Spleen (tissue), 7 donors: Measurements from ENCODE around the gene MPP3.

Experiments used
- POLR2A ChIP-seq, 3 donors: fragments of 450-650 bp; IDR thresholded peaks; one replicate each; pipeline ENCODE4 v1.5.1; 2017; ENCODE audit warnings: antibody characterized with exemption in 3 of 3, mild to moderate bottlenecking in 1 of 3
- POLR2AphosphoS5 ChIP-seq, 3 donors: sonication (generic); formaldehyde crosslinking; IDR thresholded peaks; one replicate each; pipeline ENCODE4 v1.5.1; 2017; ENCODE audit warnings: antibody characterized with exemption in 3 of 3
- TF ChIP-seq, protein P1 (sequence below), 11 experiments: fragments of 200-600 bp in 7 of 11; fragments of 450-650 bp in 4 of 11; sonication (generic) in 4 of 11; IDR thresholded peaks in 8 of 11; conservative IDR thresholded peaks in 3 of 11; 1 replicate in 7 of 11; 2 replicates in 4 of 11; pipeline versions ENCODE4 v1.4.0 to v1.8.0; 2016 to 2021; ENCODE audit warnings: antibody characterized with exemption in 11 of 11, inconsistent platforms in 4 of 11, mild to moderate bottlenecking in 1 of 11
- donor health status: DM: no; HTN: no; CAD: no; lungs with moderate emphysema.
- donor health status: DM: no; HTN: no; CAD: no.
- donor health status: DM: no; HTN: no; CAD: no.

DNA sequence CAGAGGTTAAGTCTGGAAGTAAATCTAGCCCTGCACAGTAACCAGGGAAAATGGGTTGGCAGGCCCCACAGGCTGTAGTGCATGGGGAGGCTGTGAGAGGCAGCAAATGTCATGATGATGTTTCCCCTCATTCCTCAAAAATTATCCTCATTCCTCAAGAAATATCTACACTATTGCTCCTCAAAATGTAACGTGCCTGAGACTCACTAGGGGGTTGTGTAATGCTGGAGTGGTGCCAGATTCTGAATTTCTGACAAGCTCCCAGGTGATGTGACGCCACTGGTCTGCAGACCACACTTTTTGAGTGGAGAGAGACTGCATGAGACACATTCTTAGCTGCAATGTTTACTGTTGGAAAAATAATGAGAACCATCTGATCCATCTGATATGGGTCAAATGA is 1.2 kb upstream of the MPP3 start:
- TF ChIP-seq, protein P1, sequence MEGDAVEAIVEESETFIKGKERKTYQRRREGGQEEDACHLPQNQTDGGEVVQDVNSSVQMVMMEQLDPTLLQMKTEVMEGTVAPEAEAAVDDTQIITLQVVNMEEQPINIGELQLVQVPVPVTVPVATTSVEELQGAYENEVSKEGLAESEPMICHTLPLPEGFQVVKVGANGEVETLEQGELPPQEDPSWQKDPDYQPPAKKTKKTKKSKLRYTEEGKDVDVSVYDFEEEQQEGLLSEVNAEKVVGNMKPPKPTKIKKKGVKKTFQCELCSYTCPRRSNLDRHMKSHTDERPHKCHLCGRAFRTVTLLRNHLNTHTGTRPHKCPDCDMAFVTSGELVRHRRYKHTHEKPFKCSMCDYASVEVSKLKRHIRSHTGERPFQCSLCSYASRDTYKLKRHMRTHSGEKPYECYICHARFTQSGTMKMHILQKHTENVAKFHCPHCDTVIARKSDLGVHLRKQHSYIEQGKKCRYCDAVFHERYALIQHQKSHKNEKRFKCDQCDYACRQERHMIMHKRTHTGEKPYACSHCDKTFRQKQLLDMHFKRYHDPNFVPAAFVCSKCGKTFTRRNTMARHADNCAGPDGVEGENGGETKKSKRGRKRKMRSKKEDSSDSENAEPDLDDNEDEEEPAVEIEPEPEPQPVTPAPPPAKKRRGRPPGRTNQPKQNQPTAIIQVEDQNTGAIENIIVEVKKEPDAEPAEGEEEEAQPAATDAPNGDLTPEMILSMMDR (IDR thresholded peaks at IDR 0.05 in 8 of 11, conservative IDR thresholded peaks at IDR 0.05 in 3 of 11), result no peak
- TF ChIP-seq POLR2AphosphoS5 (IDR thresholded peaks at IDR 0.05) (no peak), POLR2A (IDR thresholded peaks at IDR 0.05) (no peak)
